Neural crest cell (in vitro differentiated cells): ENCODE measurements around the gene IFT80. TPM values are rescaled to one million over a fixed set of nuclear protein-coding genes. Genes with fewer than 3 reads are reported as not detected.

ENCODE experiments used
- DNase-seq: peaks from one replicate; pipeline ENCODE4 v3.0.0; 2021; ENCODE audit warnings: low read depth, mixed read lengths, low spot score
- H3K27ac Mint-ChIP-seq: one replicate; pipeline ENCODE4 v1.8.0; 2021; ENCODE audit warnings: mild to moderate bottlenecking, mixed read lengths; ENCODE audit not compliant: unreplicated experiment
- H3K27me3 Mint-ChIP-seq: 2 replicates; pipeline ENCODE4 v1.8.0; 2021; ENCODE audit warnings: low read depth, mild to moderate bottlenecking, mixed read lengths
- H3K36me3 Mint-ChIP-seq: 2 replicates; pipeline ENCODE4 v1.8.0; 2021; ENCODE audit warnings: low read depth, mild to moderate bottlenecking, mixed read lengths
- H3K4me1 Mint-ChIP-seq: 2 replicates; pipeline ENCODE4 v1.8.0; 2021; ENCODE audit warnings: mixed read lengths
- H3K4me3 Mint-ChIP-seq: one replicate; pipeline ENCODE4 v1.8.0; 2021; ENCODE audit warnings: mild to moderate bottlenecking, mixed read lengths
- H3K9me3 Mint-ChIP-seq: 2 replicates; pipeline ENCODE4 v1.8.0; 2021; ENCODE audit warnings: mixed read lengths
- CTCF ChIP-seq: fragments of 200-600 bp; sonication (generic); conservative IDR thresholded peaks from 2 replicates; pipeline ENCODE4 v1.5.0; 2021; ENCODE audit warnings: antibody characterized with exemption, mild to moderate bottlenecking
- total RNA-seq: library from RNA; stranded (reverse); gene quantifications from 2 replicates; pipeline ENCODE4 v1.2.1, GENCODE V29; 2021

The IFT80 gene
- total RNA-seq, 1 donor from 2014 or later: 38.4 TPM

DNA sequence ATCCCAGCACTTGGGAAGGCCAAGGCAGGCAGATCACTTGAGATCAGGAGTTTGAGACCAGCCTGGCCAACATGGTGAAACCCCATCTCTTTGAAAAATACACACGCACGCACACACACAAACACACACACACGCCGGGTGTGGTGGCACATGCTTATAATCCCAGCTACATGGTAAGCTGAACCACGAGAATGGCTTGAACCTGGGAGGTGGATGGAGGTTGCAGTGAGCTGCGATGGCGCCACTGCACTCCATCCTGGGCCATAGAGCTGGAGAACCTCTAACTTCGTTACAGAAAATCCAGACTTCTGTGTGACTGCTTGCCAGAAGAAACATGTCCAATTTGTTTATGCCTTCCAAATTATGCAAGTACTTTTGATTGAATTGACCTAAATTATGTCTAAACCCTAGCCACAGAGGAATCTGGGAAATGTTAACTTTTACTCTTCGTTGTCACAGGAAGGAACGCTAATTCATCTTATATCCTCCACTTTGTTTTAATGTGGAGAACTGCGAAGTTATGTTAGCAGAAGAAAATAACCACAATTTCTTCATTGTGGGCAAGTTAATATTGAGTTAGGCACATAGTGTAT is 28.9 kb upstream of the IFT80 start:
- H3K36me3 Mint-ChIP-seq: peaks cover 22% of the 10 kb centered on the region
- no peak overlapping the region for H3K4me3 Mint-ChIP-seq
- no peaks in the 10 kb centered on the region for H3K27me3 Mint-ChIP-seq
- no peaks in the 10 kb centered on the region for H3K9me3 Mint-ChIP-seq
- DNase-seq: no peak
- no peak for TF ChIP-seq CTCF
- no peaks in the 10 kb centered on the region for H3K4me1 Mint-ChIP-seq
- no peak overlapping the region for H3K27ac Mint-ChIP-seq

DNA sequence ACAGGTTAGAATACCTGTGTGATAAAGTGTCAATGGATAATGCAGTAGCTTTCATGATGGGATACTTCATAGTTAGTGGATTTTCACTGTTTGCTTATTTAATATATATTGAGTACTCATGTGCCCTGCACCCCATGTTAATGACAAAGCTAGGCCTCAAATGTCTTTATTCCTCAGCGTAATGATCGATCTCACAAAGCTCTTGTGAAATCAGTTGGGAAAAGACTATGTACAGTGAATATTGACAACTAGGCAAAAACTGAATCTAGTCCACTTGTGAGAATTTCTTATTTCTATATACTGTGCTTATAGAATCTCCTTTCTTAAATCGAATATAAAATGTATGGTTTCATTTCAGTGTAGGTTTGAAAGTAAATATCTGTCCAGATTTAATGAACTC is 18.3 kb upstream of the IFT80 start:
- Mint-ChIP-seq H3K27me3 (no peaks in the 10 kb centered on the region), H3K4me3 (no peak overlapping the region), H3K4me1 (peaks cover 5% of the 10 kb centered on the region), H3K27ac (no peak overlapping the region), H3K36me3 (peaks cover 10% of the 10 kb centered on the region), H3K9me3 (no peaks in the 10 kb centered on the region)
- DNase-seq: no peak
- TF ChIP-seq CTCF: no peak

GRCh38 chr3:160413613-160414248 is 14.7 kb upstream of the IFT80 start:
- H3K36me3 Mint-ChIP-seq: peaks cover 2% of the 10 kb centered on the region
- peaks cover 5% of the 10 kb centered on the region for H3K4me1 Mint-ChIP-seq
- peak; percentile 63 for DNase-seq
- H3K4me3 Mint-ChIP-seq: peak overlapping the region; percentile 33
- no peak overlapping the region for H3K27ac Mint-ChIP-seq
- peak; percentile 92 for TF ChIP-seq CTCF
- no peaks in the 10 kb centered on the region for H3K9me3 Mint-ChIP-seq
- no peaks in the 10 kb centered on the region for H3K27me3 Mint-ChIP-seq

DNA sequence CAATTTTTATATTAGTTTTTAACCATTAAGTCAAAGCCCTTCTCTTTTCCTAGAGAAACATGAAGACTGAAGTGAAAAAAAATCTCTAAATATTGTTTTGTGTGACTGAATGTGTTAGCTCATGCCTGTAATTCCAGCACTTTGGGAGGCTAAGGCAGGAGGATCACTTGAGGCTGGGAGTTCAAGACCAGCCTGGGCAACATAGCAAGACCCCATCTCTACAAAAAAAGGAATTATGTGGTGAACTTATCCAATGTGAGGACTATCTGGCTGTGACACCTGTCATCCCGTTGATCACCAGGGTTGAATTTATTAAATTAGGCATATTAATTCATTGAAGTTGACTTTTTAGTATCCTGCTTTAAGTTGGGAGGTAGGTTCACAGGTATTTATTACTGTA is 13.5 kb upstream of the IFT80 start:
- Mint-ChIP-seq H3K4me1 (peaks cover 5% of the 10 kb centered on the region), H3K4me3 (no peak overlapping the region), H3K9me3 (no peaks in the 10 kb centered on the region), H3K27me3 (no peaks in the 10 kb centered on the region), H3K27ac (no peak overlapping the region), H3K36me3 (peaks cover 8% of the 10 kb centered on the region)
- no peak for DNase-seq
- TF ChIP-seq CTCF: no peak

GRCh38 chr3:160409812-160410610 is 11.0 kb upstream of the IFT80 start:
- DNase-seq: no peak
- H3K36me3 Mint-ChIP-seq: peaks cover 8% of the 10 kb centered on the region
- H3K9me3 Mint-ChIP-seq: no peaks in the 10 kb centered on the region
- no peak overlapping the region for H3K4me3 Mint-ChIP-seq
- peak overlapping the region; percentile 86 for H3K27ac Mint-ChIP-seq
- H3K4me1 Mint-ChIP-seq: peaks cover 5% of the 10 kb centered on the region
- no peaks in the 10 kb centered on the region for H3K27me3 Mint-ChIP-seq
- TF ChIP-seq CTCF: no peak
